GM23248 (cell line): ENCODE measurements around the gene SNX9.

Source experiments
- EZH2 ChIP-seq: fragments of 200-600 bp; sonication (generic); IDR thresholded peaks from 2 replicates; pipeline ENCODE4 v1.6.1; 2018; ENCODE audit warnings: antibody characterized with exemption, mild to moderate bottlenecking; ENCODE audit not compliant: insufficient read depth, poor library complexity, severe bottlenecking
- EZH2phosphoT487 ChIP-seq: fragments of 200-600 bp; sonication (generic); IDR thresholded peaks from 2 replicates; pipeline ENCODE4 v1.6.1; 2018; ENCODE audit warnings: antibody characterized with exemption, moderate library complexity, mild to moderate bottlenecking, low read depth; ENCODE audit not compliant: insufficient read depth

DNA sequence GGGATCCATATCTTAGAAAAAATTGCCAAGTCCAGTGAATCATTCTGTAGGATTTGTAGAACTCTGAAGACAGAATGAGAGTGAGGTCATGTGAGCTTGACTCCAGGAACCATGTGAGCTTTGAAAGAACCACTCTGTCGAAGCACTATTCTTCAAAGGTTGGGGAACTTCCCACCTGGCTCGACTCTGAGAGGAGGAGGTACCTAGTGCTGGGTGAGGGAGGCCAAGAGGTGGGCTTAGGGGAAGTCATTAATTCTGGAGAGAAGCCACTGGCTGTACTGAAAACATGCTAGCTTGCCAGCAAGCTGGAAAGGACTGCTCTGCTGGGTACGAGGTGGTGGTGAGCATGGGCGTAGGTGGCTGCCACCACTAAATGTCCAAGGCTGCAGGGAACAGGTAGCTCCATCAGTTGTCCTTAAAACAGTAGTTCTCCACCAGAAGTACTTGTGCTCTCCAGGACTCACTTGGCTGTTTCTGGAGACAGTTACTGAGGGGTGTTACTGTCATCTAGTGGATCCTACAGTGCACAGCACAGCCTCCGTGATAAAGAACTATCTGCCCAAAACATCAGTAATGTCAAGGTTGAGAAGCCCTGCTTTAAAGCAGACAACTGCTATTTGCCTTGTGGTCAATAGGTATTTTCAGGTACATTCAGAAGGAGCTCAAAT lies 124.0 kb downstream of the SNX9 start:
- TF ChIP-seq EZH2 (no peak), EZH2phosphoT487 (no peak)
